Suprapubic skin (tissue), 4 donors: ENCODE results near the gene ACOT7. TPM values are rescaled to one million over a fixed set of nuclear protein-coding genes. Genes with fewer than 3 reads are reported as not detected.
A peak's percentile ranks its signal among the peaks of the same experiment; 100 is the strongest.

Experiments
- DNase-seq, 2 donors: peaks; one replicate each; pipeline ENCODE4 v3.0.0-alpha.2; 2019; ENCODE audit warnings: low spot score in 2 of 2
- H3K27ac ChIP-seq: fragments of 200-600 bp; sonication (generic); one replicate; pipeline ENCODE4 v1.5.1; 2019
- H3K27me3 ChIP-seq: fragments of 200-600 bp; sonication (generic); one replicate; pipeline ENCODE4 v1.5.1; 2019
- H3K36me3 ChIP-seq: fragments of 200-600 bp; sonication (generic); one replicate; pipeline ENCODE4 v1.5.1; 2019
- H3K4me1 ChIP-seq: fragments of 200-600 bp; sonication (generic); one replicate; pipeline ENCODE4 v1.5.1; 2019
- H3K4me3 ChIP-seq: fragments of 200-600 bp; sonication (generic); one replicate; pipeline ENCODE4 v1.5.1; 2019; ENCODE audit warnings: mild to moderate bottlenecking
- H3K9me3 ChIP-seq: fragments of 200-600 bp; sonication (generic); one replicate; pipeline ENCODE4 v1.5.1; 2019
- CTCF ChIP-seq, 2 donors: fragments of 200-600 bp in 1 of 2; fragments of 450-650 bp in 1 of 2; sonication (generic) in 1 of 2; IDR thresholded peaks; one replicate each; pipeline ENCODE4 v1.5.1; 2016 to 2019; ENCODE audit warnings: antibody characterized with exemption in 2 of 2, mild to moderate bottlenecking in 1 of 2, moderate library complexity in 1 of 2
- EP300 ChIP-seq: sonication (generic); formaldehyde crosslinking; IDR thresholded peaks from one replicate; pipeline ENCODE4 v1.6.1; 2017; ENCODE audit warnings: antibody characterized with exemption
- POLR2A ChIP-seq, 2 donors: fragments of 450-650 bp; IDR thresholded peaks; one replicate each; pipeline ENCODE4 v1.6.1; 2017; ENCODE audit warnings: antibody characterized with exemption in 2 of 2, mild to moderate bottlenecking in 2 of 2, moderate library complexity in 2 of 2
- POLR2AphosphoS5 ChIP-seq, 3 donors: sonication (generic); formaldehyde crosslinking; IDR thresholded peaks; one replicate each; pipeline ENCODE4 v1.6.1; 2017; ENCODE audit warnings: antibody characterized with exemption in 3 of 3
- whole genome bisulfite sequencing: methylation state at CpG from one replicate; pipeline ENCODE4 v1.1.5; 2018; 5-methylcytosine and 5-hydroxymethylcytosine counted together
- total RNA-seq, 4 donors: library from RNA; depleted of rRNA; stranded (reverse); fragments of >200 nt; gene quantifications; one replicate each; pipeline ENCODE4 v1.1.0, GENCODE V29; 2016

Gene ACOT7
- total RNA-seq, 4 donors from 2014 or later: 8.4 to 40.5 (median 26.7) TPM

GRCh38 chr1:6287029-6287428, 106.5 kb downstream of the ACOT7 start:
- H3K4me1 ChIP-seq: peaks cover 21% of the 10 kb centered on the region
- peak in 1 of 2 donors; percentile 55 for DNase-seq
- no peaks in the 10 kb centered on the region for H3K27me3 ChIP-seq
- no peaks in the 10 kb centered on the region for H3K9me3 ChIP-seq
- WGBS: 90% methylated on average over 13 of the region's 13 CpGs
- no peaks in the 10 kb centered on the region for H3K36me3 ChIP-seq
- H3K4me3 ChIP-seq: no peak overlapping the region
- TF ChIP-seq POLR2A (IDR thresholded peaks at IDR 0.05) (no peak), POLR2AphosphoS5 (IDR thresholded peaks at IDR 0.05) (no peak), EP300 (no peak), CTCF (IDR thresholded peaks at IDR 0.05) (no peak)
- no peak overlapping the region for H3K27ac ChIP-seq

GRCh38 chr1:6286266-6286665, 107.3 kb downstream of the ACOT7 start:
- no peaks in the 10 kb centered on the region for H3K36me3 ChIP-seq
- no peak overlapping the region for H3K4me3 ChIP-seq
- no peak overlapping the region for H3K27ac ChIP-seq
- H3K4me1 ChIP-seq: peaks cover 18% of the 10 kb centered on the region
- no peak for TF ChIP-seq POLR2A (IDR thresholded peaks at IDR 0.05)
- no peak for TF ChIP-seq CTCF (IDR thresholded peaks at IDR 0.05)
- no peak for TF ChIP-seq EP300
- no peak for TF ChIP-seq POLR2AphosphoS5 (IDR thresholded peaks at IDR 0.05)
- no peaks in the 10 kb centered on the region for H3K9me3 ChIP-seq
- WGBS: 79% methylated on average over 7 of the region's 8 CpGs
- H3K27me3 ChIP-seq: no peaks in the 10 kb centered on the region
- no peak for DNase-seq

- H3K27ac ChIP-seq: no peak overlapping the region
- no peak for DNase-seq
- H3K4me3 ChIP-seq: no peak overlapping the region
- TF ChIP-seq EP300 (no peak), CTCF (IDR thresholded peaks at IDR 0.05) (no peak), POLR2A (IDR thresholded peaks at IDR 0.05) (no peak), POLR2AphosphoS5 (IDR thresholded peaks at IDR 0.05) (no peak)
- no peaks in the 10 kb centered on the region for H3K9me3 ChIP-seq
- H3K4me1 ChIP-seq: peaks cover 16% of the 10 kb centered on the region
- H3K36me3 ChIP-seq: no peaks in the 10 kb centered on the region
- H3K27me3 ChIP-seq: no peaks in the 10 kb centered on the region
- WGBS: 91% methylated on average over 10 of the region's 11 CpGs
Measured at GRCh38 chr1:6285336-6285735, 108.2 kb downstream of the ACOT7 start.

GRCh38 chr1:6282577-6283270, 110.8 kb downstream of the ACOT7 start:
- peaks cover 8% of the 10 kb centered on the region for H3K4me1 ChIP-seq
- WGBS: 96% methylated on average over 13 of the region's 17 CpGs
- H3K9me3 ChIP-seq: no peaks in the 10 kb centered on the region
- no peaks in the 10 kb centered on the region for H3K36me3 ChIP-seq
- H3K27me3 ChIP-seq: no peaks in the 10 kb centered on the region
- no peak for DNase-seq
- H3K4me3 ChIP-seq: no peak overlapping the region
- no peak overlapping the region for H3K27ac ChIP-seq
- no peak for TF ChIP-seq CTCF (IDR thresholded peaks at IDR 0.05)

- no peak overlapping the region for H3K4me3 ChIP-seq
- H3K36me3 ChIP-seq: no peaks in the 10 kb centered on the region
- DNase-seq: no peak
- TF ChIP-seq POLR2A (IDR thresholded peaks at IDR 0.05) (no peak), CTCF (IDR thresholded peaks at IDR 0.05) (no peak), POLR2AphosphoS5 (IDR thresholded peaks at IDR 0.05) (no peak), EP300 (no peak)
- 81% methylated on average over 13 of the region's 19 CpGs for WGBS
- H3K27me3 ChIP-seq: no peaks in the 10 kb centered on the region
- H3K27ac ChIP-seq: peak overlapping the region; percentile 29
- H3K9me3 ChIP-seq: no peaks in the 10 kb centered on the region
- H3K4me1 ChIP-seq: peaks cover 3% of the 10 kb centered on the region
Measured at GRCh38 chr1:6281511-6282402, 111.8 kb downstream of the ACOT7 start.
